ENCODE results near the gene TTC9B. TPM values are rescaled to one million over a fixed set of nuclear protein-coding genes. Genes with fewer than 3 reads are reported as not detected.

The TTC9B gene
- total and polyA plus RNA-seq, 2 donors (not counting 1 experiment from before 2014, with no cell fraction given), result not detected

DNA sequence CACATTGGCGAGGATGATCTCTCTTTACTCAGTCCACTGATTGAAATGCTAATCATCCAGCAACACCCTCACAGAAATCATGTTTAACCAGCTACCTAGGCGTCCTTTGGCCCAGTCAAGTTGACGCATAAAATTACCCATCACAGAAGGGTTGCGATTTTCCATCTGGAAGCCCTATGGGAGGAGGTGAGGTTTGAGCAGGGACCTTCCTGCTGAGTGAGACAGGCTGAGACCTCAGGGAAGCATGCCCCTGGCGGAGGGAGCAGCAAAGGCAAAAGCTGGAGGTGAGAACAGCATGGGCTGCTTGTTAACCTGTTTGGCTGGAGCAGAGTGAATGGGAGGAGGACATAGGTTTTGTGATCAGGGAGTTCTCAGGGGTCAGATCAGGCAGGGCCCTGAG lies 7.3 kb downstream of the TTC9B start:
- Mint-ChIP-seq H3K27me3 (no peaks in the 10 kb centered on the region), H3K4me3 (no peak overlapping the region), H3K4me1 (no peaks in the 10 kb centered on the region), H3K9me3 (ENCODE audit: insufficient read depth) (no peaks in the 10 kb centered on the region), H3K27ac (no peak overlapping the region)
- intact Hi-C loops (cut with micrococcal nuclease), result no loop called here
- Histone ChIP-seq H3K4me2 (replicated peaks; ENCODE audit: low read depth, low read length, poor library complexity, severe bottlenecking) (no peak overlapping the region), H3K27ac (ENCODE audit: low read length in 2 of 2) (no peak overlapping the region), H3K79me2 (ENCODE audit: control insufficient read depth, insufficient read depth, low read length) (no peaks in the 10 kb centered on the region), H3K9ac (ENCODE audit: low read length) (no peak overlapping the region), H3K36me3 (replicated peaks in 1 of 2; ENCODE audit: control extremely low read depth in 1 of 2, control insufficient read depth in 1 of 2, extremely low read depth in 1 of 2, insufficient read depth in 2 of 2, low read length in 1 of 2) (peaks cover 0 to 6% of the 10 kb centered on the region in 2 experiments), H3K27me3 (replicated peaks in 1 of 4; ENCODE audit: control extremely low read depth in 1 of 4, control insufficient read depth in 3 of 4, insufficient read depth in 4 of 4, low read length in 3 of 4) (peaks cover 0 to under 1% (median 0%) of the 10 kb centered on the region in 4 experiments), H3K9me3 (ENCODE audit: control extremely low read depth in 1 of 3, control insufficient read depth in 2 of 3, insufficient read depth in 1 of 3, low read length in 2 of 3) (no peaks in the 10 kb centered on the region), H4K20me1 (ENCODE audit: control insufficient read depth, insufficient read depth, low read length, poor library complexity, severe bottlenecking) (no peaks in the 10 kb centered on the region), H2AFZ (ENCODE audit: insufficient read depth, low read depth, low read length, poor library complexity, severe bottlenecking) (no peak overlapping the region), H3K4me3 (ENCODE audit: control extremely low read depth in 1 of 5, extremely low read depth in 1 of 5, insufficient read depth in 1 of 5, low read depth in 2 of 5, low read length in 4 of 5) (no peak overlapping the region), H3K4me1 (ENCODE audit: control insufficient read depth in 2 of 2, insufficient read depth in 2 of 2, low read length in 2 of 2) (no peaks in the 10 kb centered on the region)
- DNase-seq (no peak), ATAC-seq (ENCODE audit: low read depth) (no peak)
- ChIA-PET POLR2A (no interaction called here), CTCF (no interaction called here)
- TF ChIP-seq EZH2 (IDR thresholded peaks at IDR 0.05; ENCODE audit: borderline replicate concordance, insufficient read depth, low read depth, low read length, poor library complexity, severe bottlenecking), result no peak
- TF ChIP-seq, protein P1, sequence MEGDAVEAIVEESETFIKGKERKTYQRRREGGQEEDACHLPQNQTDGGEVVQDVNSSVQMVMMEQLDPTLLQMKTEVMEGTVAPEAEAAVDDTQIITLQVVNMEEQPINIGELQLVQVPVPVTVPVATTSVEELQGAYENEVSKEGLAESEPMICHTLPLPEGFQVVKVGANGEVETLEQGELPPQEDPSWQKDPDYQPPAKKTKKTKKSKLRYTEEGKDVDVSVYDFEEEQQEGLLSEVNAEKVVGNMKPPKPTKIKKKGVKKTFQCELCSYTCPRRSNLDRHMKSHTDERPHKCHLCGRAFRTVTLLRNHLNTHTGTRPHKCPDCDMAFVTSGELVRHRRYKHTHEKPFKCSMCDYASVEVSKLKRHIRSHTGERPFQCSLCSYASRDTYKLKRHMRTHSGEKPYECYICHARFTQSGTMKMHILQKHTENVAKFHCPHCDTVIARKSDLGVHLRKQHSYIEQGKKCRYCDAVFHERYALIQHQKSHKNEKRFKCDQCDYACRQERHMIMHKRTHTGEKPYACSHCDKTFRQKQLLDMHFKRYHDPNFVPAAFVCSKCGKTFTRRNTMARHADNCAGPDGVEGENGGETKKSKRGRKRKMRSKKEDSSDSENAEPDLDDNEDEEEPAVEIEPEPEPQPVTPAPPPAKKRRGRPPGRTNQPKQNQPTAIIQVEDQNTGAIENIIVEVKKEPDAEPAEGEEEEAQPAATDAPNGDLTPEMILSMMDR (IDR thresholded peaks at IDR 0.05), result no peak
- WGBS (ENCODE audit: insufficient coverage), result 100% methylated on average over 2 of the region's 5 CpGs

DNA sequence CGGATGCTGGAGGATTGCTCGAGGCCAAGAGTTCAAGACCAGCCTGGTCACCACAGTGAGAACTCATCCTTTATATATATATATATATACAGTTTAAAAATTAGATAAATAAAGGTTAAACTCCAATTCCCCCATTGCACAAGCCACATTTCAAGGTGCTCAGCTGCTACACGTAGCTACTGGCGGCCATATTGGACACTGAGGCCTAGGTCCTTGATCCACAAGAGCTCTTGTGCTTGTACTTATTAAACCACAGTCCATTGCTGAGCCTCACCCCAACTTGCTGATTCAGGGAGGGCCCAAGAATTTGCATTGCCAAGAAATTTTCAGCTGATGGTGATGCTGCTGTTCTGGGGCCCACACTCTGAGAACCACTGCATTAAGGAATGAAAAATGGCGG lies 9.6 kb downstream of the TTC9B start:
- Mint-ChIP-seq H3K9me3 (ENCODE audit: insufficient read depth) (no peaks in the 10 kb centered on the region), H3K27me3 (no peaks in the 10 kb centered on the region), H3K4me3 (no peak overlapping the region), H3K27ac (no peak overlapping the region), H3K4me1 (no peaks in the 10 kb centered on the region)
- Histone ChIP-seq H3K9ac (ENCODE audit: low read length) (no peak overlapping the region), H3K27me3 (replicated peaks in 1 of 4; ENCODE audit: control extremely low read depth in 1 of 4, control insufficient read depth in 3 of 4, insufficient read depth in 4 of 4, low read length in 3 of 4) (no peaks in the 10 kb centered on the region), H3K36me3 (replicated peaks in 1 of 2; ENCODE audit: control extremely low read depth in 1 of 2, control insufficient read depth in 1 of 2, extremely low read depth in 1 of 2, insufficient read depth in 2 of 2, low read length in 1 of 2) (peaks cover 1 to 12% of the 10 kb centered on the region in 2 experiments), H3K4me3 (ENCODE audit: control extremely low read depth in 1 of 5, extremely low read depth in 1 of 5, insufficient read depth in 1 of 5, low read depth in 2 of 5, low read length in 4 of 5) (no peak overlapping the region), H2AFZ (ENCODE audit: insufficient read depth, low read depth, low read length, poor library complexity, severe bottlenecking) (no peak overlapping the region), H4K20me1 (ENCODE audit: control insufficient read depth, insufficient read depth, low read length, poor library complexity, severe bottlenecking) (no peaks in the 10 kb centered on the region), H3K4me1 (ENCODE audit: control insufficient read depth in 2 of 2, insufficient read depth in 2 of 2, low read length in 2 of 2) (no peaks in the 10 kb centered on the region), H3K27ac (ENCODE audit: low read length in 2 of 2) (no peak overlapping the region), H3K9me3 (ENCODE audit: control extremely low read depth in 1 of 3, control insufficient read depth in 2 of 3, insufficient read depth in 1 of 3, low read length in 2 of 3) (no peaks in the 10 kb centered on the region), H3K4me2 (replicated peaks; ENCODE audit: low read depth, low read length, poor library complexity, severe bottlenecking) (no peak overlapping the region), H3K79me2 (ENCODE audit: control insufficient read depth, insufficient read depth, low read length) (no peaks in the 10 kb centered on the region)
- DNase-seq, result no peak
- ChIA-PET CTCF (no interaction called here), POLR2A (no interaction called here)
- intact Hi-C loops (cut with micrococcal nuclease), result no loop called here
- no peak for TF ChIP-seq EZH2 (IDR thresholded peaks at IDR 0.05; ENCODE audit: borderline replicate concordance, insufficient read depth, low read depth, low read length, poor library complexity, severe bottlenecking)
- TF ChIP-seq, protein P1 (IDR thresholded peaks at IDR 0.05), result no peak
- WGBS (ENCODE audit: insufficient coverage), result 100% methylated on average over 3 of the region's 5 CpGs
- ATAC-seq (ENCODE audit: low read depth), result no peak
